ENCODE measurements around the gene PANK4.
A peak's percentile ranks its signal among the peaks of the same experiment; 100 is the strongest.

Gene PANK4

GRCh38 chr1:2532485-2533160 is 6.2 kb upstream of the PANK4 start:
- no peak overlapping the region for H3K9ac ChIP-seq (ENCODE audit: low read length)
- H3K27ac ChIP-seq (ENCODE audit: low read depth, low read length): no peak overlapping the region
- peaks cover 12% of the 10 kb centered on the region for H3K4me1 ChIP-seq (ENCODE audit: insufficient read depth, low read length)
- H3K36me3 ChIP-seq (ENCODE audit: insufficient read depth, low read length): no peaks in the 10 kb centered on the region
- H3K27me3 ChIP-seq (ENCODE audit: control insufficient read depth in 1 of 2, insufficient read depth in 2 of 2, low read length in 2 of 2): peaks cover 25 to 86% of the 10 kb centered on the region in 2 donors
- no peaks in the 10 kb centered on the region for H3K9me3 ChIP-seq (ENCODE audit: low read length)
- no peak overlapping the region for H3K4me3 ChIP-seq (ENCODE audit: low read depth in 1 of 2, low read length in 2 of 2)

DNA sequence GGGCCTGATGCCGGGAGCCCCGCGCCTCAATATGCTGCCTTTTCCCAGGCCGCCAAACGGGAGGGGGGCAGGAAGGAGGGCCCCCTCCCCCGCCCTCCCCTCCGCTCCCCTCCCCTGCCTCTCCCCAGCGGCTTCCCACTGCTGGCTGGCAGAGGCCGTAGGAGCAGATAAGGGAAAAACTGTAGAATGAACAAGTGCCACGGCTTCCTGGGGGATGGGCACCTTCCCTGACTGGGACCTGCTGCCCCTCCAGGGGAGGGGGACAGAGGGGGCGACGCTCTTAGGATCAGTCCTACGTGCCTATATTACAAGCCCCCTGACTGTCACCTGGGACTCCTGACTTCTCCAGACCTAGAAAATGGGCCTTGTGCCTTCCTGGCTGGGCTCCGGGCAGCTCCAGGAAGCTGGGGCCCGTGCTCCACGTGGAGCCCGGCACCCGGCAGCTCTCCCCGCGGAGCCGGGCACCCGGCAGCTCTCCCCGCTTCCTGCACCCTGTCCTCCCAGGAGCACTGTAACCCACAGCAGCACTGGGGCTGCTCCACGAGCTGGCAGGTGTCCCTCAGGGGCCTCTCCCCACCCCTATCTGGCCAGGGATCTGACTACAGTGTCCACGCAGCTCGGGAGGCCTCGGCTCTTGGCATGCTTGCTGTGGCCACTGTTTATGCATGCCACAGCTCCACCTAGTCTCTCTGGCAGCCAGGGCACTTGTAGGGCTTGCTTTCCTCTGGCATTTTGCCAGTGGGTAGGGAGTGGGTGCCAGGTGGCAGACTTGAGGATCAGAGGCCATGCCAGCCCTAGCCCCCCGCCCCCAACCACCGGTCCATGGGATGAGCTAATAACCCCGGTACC is 4.3 kb upstream of the PANK4 start:
- Histone ChIP-seq H3K9ac (ENCODE audit: low read length) (no peak overlapping the region), H3K27me3 (ENCODE audit: control insufficient read depth in 1 of 2, insufficient read depth in 2 of 2, low read length in 2 of 2) (peaks cover 25 to 78% of the 10 kb centered on the region in 2 donors), H3K36me3 (ENCODE audit: insufficient read depth, low read length) (no peaks in the 10 kb centered on the region), H3K4me1 (ENCODE audit: insufficient read depth, low read length) (peaks cover 19% of the 10 kb centered on the region), H3K4me3 (ENCODE audit: low read depth in 1 of 2, low read length in 2 of 2) (no peak overlapping the region), H3K27ac (ENCODE audit: low read depth, low read length) (no peak overlapping the region), H3K9me3 (ENCODE audit: low read length) (no peaks in the 10 kb centered on the region)

- Histone ChIP-seq H3K27ac (ENCODE audit: low read depth, low read length) (no peak within 1 kb of the TSS), H3K4me1 (ENCODE audit: insufficient read depth, low read length) (peaks cover 25% of the 10 kb centered on the region), H3K36me3 (ENCODE audit: insufficient read depth, low read length) (no peaks in the 10 kb centered on the region), H3K9ac (ENCODE audit: low read length) (no peak within 1 kb of the TSS), H3K9me3 (ENCODE audit: low read length) (no peaks in the 10 kb centered on the region), H3K27me3 (ENCODE audit: control insufficient read depth in 1 of 2, insufficient read depth in 2 of 2, low read length in 2 of 2) (peaks cover 25 to 73% of the 10 kb centered on the region in 2 donors), H3K4me3 (ENCODE audit: low read depth in 1 of 2, low read length in 2 of 2) (no peak within 1 kb of the TSS)
Measured at GRCh38 chr1:2529784-2530512, 3.6 kb upstream of the PANK4 start, which contains the start of gene HES5. TSS of gene HES5 (minus strand) at chr1:2530263. CDS start at chr1:2530164, 99 bp downstream.

- Histone ChIP-seq H3K36me3 (ENCODE audit: insufficient read depth, low read length) (no peaks in the 10 kb centered on the region), H3K9me3 (ENCODE audit: low read length) (no peaks in the 10 kb centered on the region), H3K4me3 (ENCODE audit: low read depth in 1 of 2, low read length in 2 of 2) (no peak overlapping the region), H3K27me3 (ENCODE audit: control insufficient read depth in 1 of 2, insufficient read depth in 2 of 2, low read length in 2 of 2) (peaks cover 21 to 66% of the 10 kb centered on the region in 2 donors), H3K27ac (ENCODE audit: low read depth, low read length) (no peak overlapping the region), H3K4me1 (ENCODE audit: insufficient read depth, low read length) (peaks cover 33% of the 10 kb centered on the region), H3K9ac (ENCODE audit: low read length) (no peak overlapping the region)
Measured at GRCh38 chr1:2528966-2529783, 2.8 kb upstream of the PANK4 start.

DNA sequence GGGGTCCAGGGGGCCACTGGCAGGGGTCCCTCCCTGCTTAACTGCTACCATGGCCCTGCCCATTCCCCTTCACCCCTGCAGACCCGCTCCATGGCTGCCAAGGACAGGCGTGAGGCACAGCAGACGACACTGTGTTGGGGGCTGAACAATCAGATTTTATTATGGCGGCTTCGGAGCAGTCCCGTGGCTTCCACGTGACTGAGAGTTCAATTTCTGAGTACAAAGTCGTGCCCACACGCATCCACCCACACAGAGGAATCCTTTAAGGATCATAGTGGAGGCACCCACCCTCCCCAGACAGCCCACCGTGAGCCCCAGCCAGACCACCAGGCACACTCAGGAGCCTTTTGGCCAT is 2.2 kb upstream of the PANK4 start:
- Histone ChIP-seq H3K27ac (ENCODE audit: low read depth, low read length) (no peak overlapping the region), H3K4me3 (ENCODE audit: low read depth in 1 of 2, low read length in 2 of 2) (no peak overlapping the region), H3K9ac (ENCODE audit: low read length) (no peak overlapping the region), H3K9me3 (ENCODE audit: low read length) (no peaks in the 10 kb centered on the region), H3K27me3 (ENCODE audit: control insufficient read depth in 1 of 2, insufficient read depth in 2 of 2, low read length in 2 of 2) (peaks cover 21 to 61% of the 10 kb centered on the region in 2 donors), H3K4me1 (ENCODE audit: insufficient read depth, low read length) (peaks cover 38% of the 10 kb centered on the region), H3K36me3 (ENCODE audit: insufficient read depth, low read length) (no peaks in the 10 kb centered on the region)

DNA sequence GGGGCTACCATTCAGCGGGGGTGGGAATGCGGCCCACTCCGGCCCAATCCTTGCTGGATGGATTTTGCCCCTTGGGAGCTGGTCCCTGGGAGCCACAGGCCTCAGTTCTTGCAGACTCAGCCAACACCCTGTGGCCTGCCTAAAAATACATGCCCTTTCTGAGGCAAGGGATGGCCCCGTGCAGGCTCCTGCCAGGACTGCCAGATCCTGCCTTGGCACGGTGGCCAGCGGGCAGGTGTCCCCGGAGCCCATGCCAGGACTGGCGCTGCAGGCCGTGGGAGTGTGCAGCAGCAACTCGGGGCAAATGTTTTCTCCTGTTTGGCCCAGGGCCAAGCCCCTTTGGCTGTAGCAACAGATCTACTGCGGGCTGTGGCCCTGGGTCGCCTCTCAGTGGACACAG is 1.6 kb upstream of the PANK4 start:
- H3K9me3 ChIP-seq (ENCODE audit: low read length): no peaks in the 10 kb centered on the region
- peaks cover 44% of the 10 kb centered on the region for H3K4me1 ChIP-seq (ENCODE audit: insufficient read depth, low read length)
- peaks cover 15 to 55% of the 10 kb centered on the region in 2 donors for H3K27me3 ChIP-seq (ENCODE audit: control insufficient read depth in 1 of 2, insufficient read depth in 2 of 2, low read length in 2 of 2)
- no peak overlapping the region for H3K27ac ChIP-seq (ENCODE audit: low read depth, low read length)
- H3K9ac ChIP-seq (ENCODE audit: low read length): no peak overlapping the region
- no peaks in the 10 kb centered on the region for H3K36me3 ChIP-seq (ENCODE audit: insufficient read depth, low read length)
- H3K4me3 ChIP-seq (ENCODE audit: low read depth in 1 of 2, low read length in 2 of 2): no peak overlapping the region

DNA sequence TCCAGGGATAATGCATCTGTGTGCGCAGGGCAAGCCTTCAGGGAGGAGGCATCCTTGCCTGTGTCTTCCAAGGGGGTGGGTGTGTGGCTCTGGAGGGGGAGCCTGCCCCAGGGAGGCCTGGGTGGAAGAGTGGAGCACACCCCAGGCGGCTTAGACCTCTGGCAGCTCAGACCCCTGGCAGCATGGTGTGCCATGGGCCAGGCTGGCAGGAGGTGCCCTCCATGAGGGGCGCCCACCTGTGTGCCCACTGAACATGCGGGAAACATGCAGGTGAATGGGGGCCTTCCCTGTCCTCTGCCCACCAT is 1.1 kb upstream of the PANK4 start:
- H3K9ac ChIP-seq (ENCODE audit: low read length): no peak overlapping the region
- H3K4me1 ChIP-seq (ENCODE audit: insufficient read depth, low read length): peaks cover 45% of the 10 kb centered on the region
- no peak overlapping the region for H3K4me3 ChIP-seq (ENCODE audit: low read depth in 1 of 2, low read length in 2 of 2)
- no peak overlapping the region for H3K27ac ChIP-seq (ENCODE audit: low read depth, low read length)
- no peaks in the 10 kb centered on the region for H3K9me3 ChIP-seq (ENCODE audit: low read length)
- no peaks in the 10 kb centered on the region for H3K36me3 ChIP-seq (ENCODE audit: insufficient read depth, low read length)
- H3K27me3 ChIP-seq (ENCODE audit: control insufficient read depth in 1 of 2, insufficient read depth in 2 of 2, low read length in 2 of 2): peaks cover 11 to 50% of the 10 kb centered on the region in 2 donors

DNA sequence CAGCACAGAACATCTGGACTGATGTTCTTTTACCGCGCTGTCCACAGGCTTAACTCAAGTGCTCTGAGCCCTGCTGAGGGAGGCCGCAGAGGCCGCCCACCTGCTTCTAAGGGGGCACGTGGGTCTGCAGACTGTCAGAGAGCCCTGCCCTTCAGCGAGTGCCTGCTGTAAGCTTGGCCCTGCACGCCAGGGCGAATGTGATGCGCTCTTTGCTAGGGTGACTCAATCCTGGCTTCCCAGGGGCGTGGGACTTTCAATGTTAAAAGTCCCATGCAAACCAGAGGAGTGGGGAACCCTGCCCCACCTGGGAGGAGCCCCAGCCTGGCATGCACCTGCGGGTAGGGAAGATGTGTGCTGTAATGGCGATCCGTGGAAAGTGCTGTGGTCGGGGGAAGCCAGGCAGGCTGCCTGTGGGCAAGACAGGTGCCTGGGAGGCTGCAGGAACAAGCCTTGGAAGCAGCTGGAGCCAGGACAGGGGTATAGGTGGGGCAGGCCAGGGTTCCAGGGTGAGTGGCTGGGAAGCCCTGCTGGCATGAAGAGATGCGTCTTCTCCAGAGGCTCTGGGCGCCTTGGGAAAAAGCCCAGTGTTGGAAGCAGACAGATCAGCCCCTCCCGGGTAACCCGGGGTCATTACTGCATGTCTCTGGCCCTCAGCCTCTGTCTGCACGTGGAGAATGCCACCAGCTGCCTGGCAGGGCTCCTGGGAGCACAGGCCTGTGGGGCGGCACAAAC is 594 bp upstream of the PANK4 start:
- Histone ChIP-seq H3K9me3 (ENCODE audit: low read length) (no peaks in the 10 kb centered on the region), H3K4me1 (ENCODE audit: insufficient read depth, low read length) (peaks cover 45% of the 10 kb centered on the region), H3K27me3 (ENCODE audit: control insufficient read depth in 1 of 2, insufficient read depth in 2 of 2, low read length in 2 of 2) (peaks cover 11 to 45% of the 10 kb centered on the region in 2 donors), H3K9ac (ENCODE audit: low read length) (no peak overlapping the region), H3K27ac (ENCODE audit: low read depth, low read length) (no peak overlapping the region), H3K36me3 (ENCODE audit: insufficient read depth, low read length) (no peaks in the 10 kb centered on the region), H3K4me3 (ENCODE audit: low read depth in 1 of 2, low read length in 2 of 2) (peak overlapping the region in 1 of 2 donors; percentile 33)

- H3K27ac ChIP-seq (ENCODE audit: low read depth, low read length): peak overlapping the region; percentile 66
- peaks cover 10% of the 10 kb centered on the region for H3K36me3 ChIP-seq (ENCODE audit: insufficient read depth, low read length)
- peaks cover 35% of the 10 kb centered on the region for H3K4me1 ChIP-seq (ENCODE audit: insufficient read depth, low read length)
- peak overlapping the region; percentile 83 to 89 for H3K4me3 ChIP-seq (ENCODE audit: low read depth in 1 of 2, low read length in 2 of 2)
- peaks cover 1 to 30% of the 10 kb centered on the region in 2 donors for H3K27me3 ChIP-seq (ENCODE audit: control insufficient read depth in 1 of 2, insufficient read depth in 2 of 2, low read length in 2 of 2)
- no peaks in the 10 kb centered on the region for H3K9me3 ChIP-seq (ENCODE audit: low read length)
- peak overlapping the region; percentile 50 for H3K9ac ChIP-seq (ENCODE audit: low read length)
Measured at GRCh38 chr1:2525572-2525919, 850 bp downstream of the PANK4 start.

- Histone ChIP-seq H3K4me1 (ENCODE audit: insufficient read depth, low read length) (peaks cover 33% of the 10 kb centered on the region), H3K9me3 (ENCODE audit: low read length) (no peaks in the 10 kb centered on the region), H3K27ac (ENCODE audit: low read depth, low read length) (no peak overlapping the region), H3K4me3 (ENCODE audit: low read depth in 1 of 2, low read length in 2 of 2) (no peak overlapping the region), H3K36me3 (ENCODE audit: insufficient read depth, low read length) (peaks cover 22% of the 10 kb centered on the region), H3K9ac (ENCODE audit: low read length) (no peak overlapping the region), H3K27me3 (ENCODE audit: control insufficient read depth in 1 of 2, insufficient read depth in 2 of 2, low read length in 2 of 2) (peaks cover 0 to 20% of the 10 kb centered on the region in 2 donors)
Measured at GRCh38 chr1:2523891-2524609, 2.3 kb downstream of the PANK4 start.

Data from muscle layer of colon (tissue), 2 donors.